ENCODE data around the gene ADCY5. TPM values are rescaled to one million over a fixed set of nuclear protein-coding genes. Genes with fewer than 3 reads are reported as not detected.

ADCY5 gene
- total and polyA plus RNA-seq, 5 donors from 2014 or later, result 0.08 to 0.15 TPM; not detected in 3

GRCh38 chr3:123457841-123458240 lies 9.0 kb upstream of the ADCY5 start:
- Mint-ChIP-seq H3K36me3 (no peaks in the 10 kb centered on the region), H3K27me3 (peaks cover 22% of the 10 kb centered on the region), H3K9me3 (peaks cover 0 to 2% (median 0%) of the 10 kb centered on the region in 7 donors), H3K4me3 (no peak overlapping the region), H3K4me1 (no peaks in the 10 kb centered on the region), H3K27ac (peak overlapping the region in 1 of 3 donors; percentile 45)
- no peak for ATAC-seq (ENCODE audit: low read depth in 2 of 2)
- peaks cover 2% of the 10 kb centered on the region for H3K27me3 ChIP-seq (ENCODE audit: control insufficient read depth, insufficient read depth, low read length)
- H3K27ac ChIP-seq (ENCODE audit: insufficient read depth, low read length, poor library complexity, severe bottlenecking), result no peak overlapping the region
- no peaks in the 10 kb centered on the region for H3K4me1 ChIP-seq (ENCODE audit: control insufficient read depth, insufficient read depth, low read length, poor library complexity, severe bottlenecking)
- DNase-seq, result no peak
- no peaks in the 10 kb centered on the region for H3K36me3 ChIP-seq (ENCODE audit: control insufficient read depth, insufficient read depth, low read length)
- no peaks in the 10 kb centered on the region for H3K9me3 ChIP-seq (ENCODE audit: control insufficient read depth in 2 of 2, low read length in 2 of 2)
- H3K4me3 ChIP-seq (ENCODE audit: low read depth, low read length), result no peak overlapping the region

- Mint-ChIP-seq H3K9me3 (peaks cover 0 to 2% (median 0%) of the 10 kb centered on the region in 7 donors), H3K4me1 (peaks cover 0 to 6% (median 0%) of the 10 kb centered on the region in 4 donors), H3K27me3 (peaks cover 39% of the 10 kb centered on the region), H3K36me3 (no peaks in the 10 kb centered on the region), H3K27ac (no peak overlapping the region), H3K4me3 (no peak overlapping the region)
- Histone ChIP-seq H3K4me3 (ENCODE audit: low read depth, low read length) (no peak overlapping the region), H3K9me3 (ENCODE audit: control insufficient read depth in 2 of 2, low read length in 2 of 2) (no peaks in the 10 kb centered on the region), H3K36me3 (ENCODE audit: control insufficient read depth, insufficient read depth, low read length) (no peaks in the 10 kb centered on the region), H3K4me1 (ENCODE audit: control insufficient read depth, insufficient read depth, low read length, poor library complexity, severe bottlenecking) (peaks cover 9% of the 10 kb centered on the region), H3K27me3 (ENCODE audit: control insufficient read depth, insufficient read depth, low read length) (peaks cover 13% of the 10 kb centered on the region), H3K27ac (ENCODE audit: insufficient read depth, low read length, poor library complexity, severe bottlenecking) (no peak overlapping the region)
- ATAC-seq (ENCODE audit: low read depth in 2 of 2), result no peak
- DNase-seq, result no peak
Observed at GRCh38 chr3:123453675-123454074, 4.8 kb upstream of the ADCY5 start.

GRCh38 chr3:123451186-123451585 lies 2.3 kb upstream of the ADCY5 start:
- ATAC-seq (ENCODE audit: low read depth in 2 of 2) (no peak), DNase-seq (no peak)
- no peak overlapping the region for H3K4me3 ChIP-seq (ENCODE audit: low read depth, low read length)
- H3K4me1 ChIP-seq (ENCODE audit: control insufficient read depth, insufficient read depth, low read length, poor library complexity, severe bottlenecking), result peaks cover 14% of the 10 kb centered on the region
- Mint-ChIP-seq H3K9me3 (peaks cover 0 to 2% (median 0%) of the 10 kb centered on the region in 7 donors), H3K4me3 (peak overlapping the region in 3 of 4 donors; percentile 34 to 62 (median 39)), H3K27me3 (peaks cover 27% of the 10 kb centered on the region), H3K27ac (no peak overlapping the region), H3K4me1 (peaks cover 0 to 12% (median under 1%) of the 10 kb centered on the region in 4 donors), H3K36me3 (no peaks in the 10 kb centered on the region)
- H3K27me3 ChIP-seq (ENCODE audit: control insufficient read depth, insufficient read depth, low read length), result peaks cover 16% of the 10 kb centered on the region
- no peaks in the 10 kb centered on the region for H3K9me3 ChIP-seq (ENCODE audit: control insufficient read depth in 2 of 2, low read length in 2 of 2)
- no peak overlapping the region for H3K27ac ChIP-seq (ENCODE audit: insufficient read depth, low read length, poor library complexity, severe bottlenecking)
- no peaks in the 10 kb centered on the region for H3K36me3 ChIP-seq (ENCODE audit: control insufficient read depth, insufficient read depth, low read length)

DNA sequence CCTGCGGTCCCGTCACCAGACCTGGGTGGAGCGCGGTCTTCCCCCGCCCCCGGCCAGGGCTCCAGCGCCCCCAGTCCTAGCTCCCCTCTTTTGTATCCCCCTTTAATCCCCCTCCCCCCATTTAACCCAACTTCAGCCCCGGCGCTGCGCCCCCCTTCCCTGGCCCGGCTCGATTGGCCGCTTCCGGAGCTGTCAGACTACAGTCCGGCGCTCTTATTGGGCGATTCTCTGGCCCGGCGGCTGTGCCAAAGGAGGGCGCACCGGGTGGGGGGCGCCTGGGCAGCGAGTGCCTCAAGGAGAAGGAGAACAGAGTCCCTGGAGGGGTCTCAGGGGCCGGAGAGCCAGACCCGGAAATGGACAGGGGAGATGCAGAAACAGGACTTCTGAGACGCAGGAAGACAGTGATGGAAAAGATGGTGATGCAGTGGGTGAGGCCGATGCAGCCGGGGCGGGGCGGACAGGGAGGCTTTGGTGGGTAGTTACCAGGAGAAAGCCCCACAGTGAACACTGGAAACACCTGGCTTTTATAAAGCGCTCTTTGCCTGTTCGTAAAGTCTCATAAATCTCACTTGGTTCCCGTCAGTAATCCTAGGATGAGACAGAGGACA lies 1.2 kb upstream of the ADCY5 start:
- no peaks in the 10 kb centered on the region for H3K36me3 Mint-ChIP-seq
- Histone ChIP-seq H3K4me1 (ENCODE audit: control insufficient read depth, insufficient read depth, low read length, poor library complexity, severe bottlenecking) (peaks cover 14% of the 10 kb centered on the region), H3K36me3 (ENCODE audit: control insufficient read depth, insufficient read depth, low read length) (no peaks in the 10 kb centered on the region), H3K27ac (ENCODE audit: insufficient read depth, low read length, poor library complexity, severe bottlenecking) (no peak overlapping the region), H3K4me3 (ENCODE audit: low read depth, low read length) (no peak overlapping the region), H3K9me3 (ENCODE audit: control insufficient read depth in 2 of 2, low read length in 2 of 2) (no peaks in the 10 kb centered on the region), H3K27me3 (ENCODE audit: control insufficient read depth, insufficient read depth, low read length) (peaks cover 17% of the 10 kb centered on the region)
- no peak for ATAC-seq (ENCODE audit: low read depth in 2 of 2)
- peaks cover 0 to 2% (median 0%) of the 10 kb centered on the region in 7 donors for H3K9me3 Mint-ChIP-seq
- H3K27me3 Mint-ChIP-seq, result peaks cover 33% of the 10 kb centered on the region
- H3K27ac Mint-ChIP-seq, result no peak overlapping the region
- peaks cover 0 to 14% (median 1%) of the 10 kb centered on the region in 4 donors for H3K4me1 Mint-ChIP-seq
- peak overlapping the region; percentile 49 to 66 (median 62) for H3K4me3 Mint-ChIP-seq
- no peak for DNase-seq

DNA sequence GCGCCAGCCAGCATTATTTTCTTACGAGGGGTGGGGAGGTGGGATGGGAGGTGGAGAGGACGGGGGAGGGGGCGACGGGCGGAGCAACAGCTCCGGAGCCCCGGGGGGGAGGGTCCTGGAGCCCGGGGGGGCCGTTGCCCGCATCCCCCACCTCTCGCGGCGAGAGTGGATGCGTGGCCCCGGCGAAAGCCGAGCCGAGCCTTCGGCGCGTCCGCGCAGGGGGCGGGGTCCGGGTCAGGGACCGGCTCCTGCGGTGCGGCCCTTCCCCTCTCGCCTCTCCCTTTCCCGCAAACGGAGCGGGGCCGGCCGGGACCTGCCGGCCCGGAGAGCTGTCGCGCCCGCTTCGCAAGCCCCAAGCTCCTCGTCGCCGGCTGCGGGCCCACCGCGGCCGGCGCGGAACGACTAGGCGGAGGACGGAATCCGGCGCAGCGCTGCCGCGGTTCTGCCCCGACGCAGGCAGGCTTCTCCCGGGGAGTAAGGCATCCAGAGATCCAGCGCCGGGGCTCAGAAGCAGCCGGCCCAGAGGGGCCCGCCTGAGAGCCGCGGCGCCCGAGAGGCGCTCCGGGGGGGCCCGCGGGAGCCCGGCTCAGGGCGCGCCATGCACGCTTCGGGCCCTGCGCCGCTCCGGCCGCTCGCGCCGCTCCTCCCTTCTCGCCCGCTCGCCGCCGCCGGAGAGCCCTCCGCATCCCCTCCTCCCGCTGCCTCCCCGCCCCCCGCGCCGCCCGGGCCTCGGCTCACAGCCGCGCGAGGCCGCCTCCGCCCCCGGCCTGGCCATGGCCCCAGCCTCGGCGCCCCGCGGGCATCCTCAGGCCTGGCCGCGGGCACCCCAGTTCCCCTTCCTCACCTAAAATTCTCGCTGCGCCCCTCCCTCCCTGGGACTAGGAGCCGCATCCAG lies 459 bp upstream of the ADCY5 start:
- no peak for ATAC-seq (ENCODE audit: low read depth in 2 of 2)
- no peak overlapping the region for H3K27ac ChIP-seq (ENCODE audit: insufficient read depth, low read length, poor library complexity, severe bottlenecking)
- H3K4me1 Mint-ChIP-seq, result peaks cover 0 to 14% (median 3%) of the 10 kb centered on the region in 4 donors
- peaks cover 41% of the 10 kb centered on the region for H3K27me3 Mint-ChIP-seq
- no peak overlapping the region for H3K27ac Mint-ChIP-seq
- peaks cover 14% of the 10 kb centered on the region for H3K4me1 ChIP-seq (ENCODE audit: control insufficient read depth, insufficient read depth, low read length, poor library complexity, severe bottlenecking)
- H3K9me3 Mint-ChIP-seq, result peaks cover 0 to 2% (median 0%) of the 10 kb centered on the region in 7 donors
- H3K9me3 ChIP-seq (ENCODE audit: control insufficient read depth in 2 of 2, low read length in 2 of 2), result no peaks in the 10 kb centered on the region
- no peaks in the 10 kb centered on the region for H3K36me3 Mint-ChIP-seq
- no peak overlapping the region for H3K4me3 Mint-ChIP-seq
- H3K4me3 ChIP-seq (ENCODE audit: low read depth, low read length), result no peak overlapping the region
- no peaks in the 10 kb centered on the region for H3K36me3 ChIP-seq (ENCODE audit: control insufficient read depth, insufficient read depth, low read length)
- DNase-seq, result no peak
- peaks cover 17% of the 10 kb centered on the region for H3K27me3 ChIP-seq (ENCODE audit: control insufficient read depth, insufficient read depth, low read length)

GRCh38 chr3:123447749-123448517 lies 957 bp downstream of the ADCY5 start:
- no peak overlapping the region for H3K4me3 ChIP-seq (ENCODE audit: low read depth, low read length)
- Mint-ChIP-seq H3K36me3 (no peaks in the 10 kb centered on the region), H3K4me3 (no peak overlapping the region), H3K27me3 (peaks cover 51% of the 10 kb centered on the region), H3K27ac (no peak overlapping the region), H3K4me1 (peaks cover 0 to 14% (median 3%) of the 10 kb centered on the region in 4 donors), H3K9me3 (peaks cover 0 to 2% (median 0%) of the 10 kb centered on the region in 7 donors)
- ATAC-seq (ENCODE audit: low read depth in 2 of 2) (peak in 1 of 2 donors; percentile 26), DNase-seq (peak in 2 of 3 donors; percentile 25 to 50)
- peaks cover 21% of the 10 kb centered on the region for H3K27me3 ChIP-seq (ENCODE audit: control insufficient read depth, insufficient read depth, low read length)
- no peak overlapping the region for H3K27ac ChIP-seq (ENCODE audit: insufficient read depth, low read length, poor library complexity, severe bottlenecking)
- H3K9me3 ChIP-seq (ENCODE audit: control insufficient read depth in 2 of 2, low read length in 2 of 2), result no peaks in the 10 kb centered on the region
- peaks cover 14% of the 10 kb centered on the region for H3K4me1 ChIP-seq (ENCODE audit: control insufficient read depth, insufficient read depth, low read length, poor library complexity, severe bottlenecking)
- H3K36me3 ChIP-seq (ENCODE audit: control insufficient read depth, insufficient read depth, low read length), result no peaks in the 10 kb centered on the region

GRCh38 chr3:123447416-123447748 lies 1.5 kb downstream of the ADCY5 start:
- H3K36me3 ChIP-seq (ENCODE audit: control insufficient read depth, insufficient read depth, low read length), result no peaks in the 10 kb centered on the region
- ATAC-seq (ENCODE audit: low read depth in 2 of 2), result no peak
- H3K4me1 ChIP-seq (ENCODE audit: control insufficient read depth, insufficient read depth, low read length, poor library complexity, severe bottlenecking), result peaks cover 14% of the 10 kb centered on the region
- peaks cover 0 to 2% (median 0%) of the 10 kb centered on the region in 7 donors for H3K9me3 Mint-ChIP-seq
- H3K36me3 Mint-ChIP-seq, result no peaks in the 10 kb centered on the region
- H3K27ac ChIP-seq (ENCODE audit: insufficient read depth, low read length, poor library complexity, severe bottlenecking), result no peak overlapping the region
- peaks cover 0 to 14% (median 3%) of the 10 kb centered on the region in 4 donors for H3K4me1 Mint-ChIP-seq
- no peak overlapping the region for H3K4me3 ChIP-seq (ENCODE audit: low read depth, low read length)
- H3K4me3 Mint-ChIP-seq, result peak overlapping the region in 1 of 4 donors; percentile 28
- H3K27ac Mint-ChIP-seq, result no peak overlapping the region
- peaks cover 51% of the 10 kb centered on the region for H3K27me3 Mint-ChIP-seq
- peaks cover 21% of the 10 kb centered on the region for H3K27me3 ChIP-seq (ENCODE audit: control insufficient read depth, insufficient read depth, low read length)
- DNase-seq, result no peak
- H3K9me3 ChIP-seq (ENCODE audit: control insufficient read depth in 2 of 2, low read length in 2 of 2), result no peaks in the 10 kb centered on the region
